HG03095 (cell line): ENCODE measurements around the gene MMP25.
"Not testable (repeated sequence)": the region's sequence is repeated elsewhere in the genome, so short reads cannot be mapped to it uniquely, and the experiment has no call there.

ENCODE experiments used
- ATAC-seq: cut with Tn5 transposase; IDR thresholded peaks from one replicate; pipeline ENCODE4 v1.9.1; 2021; ENCODE audit warnings: moderate library complexity; ENCODE audit not compliant: unreplicated experiment

Gene MMP25

GRCh38 chr16:3028716-3029319 lies 17.5 kb upstream of the MMP25 start:
- no peak for ATAC-seq

DNA sequence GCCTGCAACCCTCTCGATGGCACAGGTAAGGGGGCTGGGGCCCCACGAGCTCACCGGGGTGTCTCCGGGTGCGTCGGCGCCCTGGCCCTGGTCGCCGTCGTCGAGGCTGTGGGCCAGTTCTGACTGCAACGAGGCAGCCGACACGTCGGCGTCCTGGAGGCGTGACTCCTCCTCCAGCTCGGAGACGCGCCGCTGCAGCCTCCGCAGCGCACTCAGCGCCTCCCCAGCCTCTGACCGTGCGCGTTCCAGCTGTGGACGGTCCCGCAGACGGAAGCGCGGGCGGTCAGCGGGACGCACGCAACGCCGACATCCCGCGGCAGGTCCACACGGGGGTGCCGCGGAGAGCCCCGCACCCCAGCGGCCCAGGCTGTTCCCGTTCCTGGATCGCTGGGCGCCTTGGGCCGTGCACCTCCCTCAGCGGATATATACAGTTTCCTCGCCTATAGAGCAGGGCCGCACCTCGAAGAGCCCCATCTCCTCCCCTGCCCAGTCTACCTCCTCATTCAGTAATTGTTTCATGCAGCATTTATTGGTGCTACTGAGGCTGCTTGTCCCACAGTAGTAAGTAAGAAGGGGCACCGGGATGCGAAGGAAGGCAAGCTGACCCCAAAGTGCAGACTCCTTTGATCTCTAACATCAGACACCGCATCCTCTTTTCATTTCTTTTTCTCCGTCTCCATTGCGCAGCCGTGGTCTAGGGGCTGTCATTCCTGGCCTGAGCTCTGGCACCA lies 16.7 kb upstream of the MMP25 start:
- ATAC-seq = no peak

- ATAC-seq = no peak
These were observed 15.8 kb upstream of the MMP25 start for GRCh38 chr16:3030222-3031212.

GRCh38 chr16:3032624-3033023 lies 13.7 kb upstream of the MMP25 start:
- no peak for ATAC-seq

GRCh38 chr16:3035289-3035971 lies 10.9 kb upstream of the MMP25 start:
- no peak for ATAC-seq

- no peak for ATAC-seq
These were observed 10.2 kb upstream of the MMP25 start for GRCh38 chr16:3035972-3036725.

- no peak for ATAC-seq
These were observed 9.5 kb upstream of the MMP25 start, which contains the start of gene BICDL2 for GRCh38 chr16:3036726-3037315. BICDL2 (minus strand) TSS chr16:3036944; CDS start chr16:3035496, 1,448 bp downstream.

DNA sequence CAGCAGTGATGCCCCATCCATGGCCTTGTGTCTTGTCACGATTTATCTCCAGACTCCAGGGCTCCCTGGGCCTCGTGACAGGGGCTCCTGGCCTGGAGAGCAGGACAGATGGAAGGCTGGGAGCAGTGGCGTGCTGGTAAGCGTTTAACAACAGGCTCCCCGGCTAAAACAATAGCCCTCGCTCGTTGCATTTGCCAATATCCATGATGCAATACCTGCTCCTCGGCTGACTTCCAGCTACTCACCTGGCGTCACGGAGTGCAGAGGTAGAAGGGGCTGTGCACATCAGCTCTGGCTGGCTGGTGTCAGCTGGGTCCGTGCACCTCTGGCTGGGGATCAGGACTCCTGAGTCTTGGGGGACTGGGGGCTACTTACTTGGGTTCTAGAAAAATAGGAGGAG lies 8.1 kb upstream of the MMP25 start:
- no peak for ATAC-seq

DNA sequence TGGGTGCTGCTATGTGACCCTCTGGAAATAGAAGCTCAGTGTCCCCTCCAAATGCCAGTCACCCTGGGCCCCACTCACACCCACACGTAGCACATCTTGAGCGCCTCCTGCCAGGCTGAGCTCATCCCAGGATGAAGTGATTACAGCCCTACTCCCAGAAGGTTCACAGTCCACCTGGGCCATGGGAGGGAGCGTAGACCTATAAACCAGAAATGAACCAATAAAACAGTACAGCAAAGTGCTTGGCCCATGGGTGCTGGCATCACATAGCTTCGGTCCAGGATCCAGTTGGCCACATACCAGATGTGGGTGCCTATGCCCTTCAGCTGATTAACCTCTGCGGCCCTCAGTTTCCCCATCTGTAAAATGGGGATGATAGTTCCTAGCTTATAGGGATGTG lies 7.5 kb upstream of the MMP25 start:
- no peak for ATAC-seq

GRCh38 chr16:3042376-3042775 lies 4.0 kb upstream of the MMP25 start:
- no peak for ATAC-seq

- no peak for ATAC-seq
These were observed 1.7 kb upstream of the MMP25 start for GRCh38 chr16:3044708-3045107.

DNA sequence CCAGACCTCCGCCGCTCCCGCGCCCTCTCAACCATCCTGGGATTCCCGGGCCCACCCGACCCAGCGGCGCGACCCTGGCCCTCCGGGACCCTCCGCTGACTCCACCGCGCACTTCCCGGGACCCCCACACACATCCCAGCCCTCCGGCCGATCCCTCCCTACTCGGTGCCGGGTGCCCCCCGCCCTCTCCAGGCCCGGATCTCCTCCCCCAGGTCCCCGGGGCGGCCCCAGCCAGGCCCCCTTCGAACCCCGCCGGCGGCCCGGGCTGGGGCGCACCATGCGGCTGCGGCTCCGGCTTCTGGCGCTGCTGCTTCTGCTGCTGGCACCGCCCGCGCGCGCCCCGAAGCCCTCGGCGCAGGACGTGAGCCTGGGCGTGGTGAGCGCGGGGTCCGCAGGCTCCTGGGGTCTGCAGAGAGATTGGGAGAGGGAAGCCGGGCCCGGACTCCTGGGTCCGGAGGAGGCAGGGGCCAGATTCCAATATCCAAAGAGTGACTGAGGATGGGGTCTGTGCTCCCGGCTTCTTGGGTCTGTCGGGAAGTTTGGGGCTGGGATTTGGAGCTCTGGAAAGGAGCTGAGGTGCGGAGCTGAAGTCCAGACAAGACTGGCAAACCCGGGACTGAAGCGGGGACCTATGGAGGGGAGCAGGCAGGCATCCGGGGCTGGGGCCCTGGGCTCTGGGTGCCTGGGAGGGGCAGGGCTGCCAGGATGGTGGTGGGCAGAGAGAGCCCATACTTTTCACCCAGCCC lies 453 bp downstream of the MMP25 start:
- ATAC-seq = no peak

DNA sequence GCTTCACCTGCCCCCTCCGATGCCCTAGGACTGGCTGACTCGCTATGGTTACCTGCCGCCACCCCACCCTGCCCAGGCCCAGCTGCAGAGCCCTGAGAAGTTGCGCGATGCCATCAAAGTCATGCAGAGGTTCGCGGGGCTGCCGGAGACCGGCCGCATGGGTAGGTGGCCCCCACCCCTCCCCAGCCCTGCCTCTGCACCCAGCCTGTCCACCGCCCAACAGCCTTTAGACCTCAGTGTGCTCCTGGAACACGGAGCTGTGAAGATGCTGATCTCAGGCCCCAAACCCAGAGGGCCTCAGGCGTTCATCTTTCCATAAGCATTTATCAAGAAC lies 993 bp downstream of the MMP25 start:
- no peak for ATAC-seq

DNA sequence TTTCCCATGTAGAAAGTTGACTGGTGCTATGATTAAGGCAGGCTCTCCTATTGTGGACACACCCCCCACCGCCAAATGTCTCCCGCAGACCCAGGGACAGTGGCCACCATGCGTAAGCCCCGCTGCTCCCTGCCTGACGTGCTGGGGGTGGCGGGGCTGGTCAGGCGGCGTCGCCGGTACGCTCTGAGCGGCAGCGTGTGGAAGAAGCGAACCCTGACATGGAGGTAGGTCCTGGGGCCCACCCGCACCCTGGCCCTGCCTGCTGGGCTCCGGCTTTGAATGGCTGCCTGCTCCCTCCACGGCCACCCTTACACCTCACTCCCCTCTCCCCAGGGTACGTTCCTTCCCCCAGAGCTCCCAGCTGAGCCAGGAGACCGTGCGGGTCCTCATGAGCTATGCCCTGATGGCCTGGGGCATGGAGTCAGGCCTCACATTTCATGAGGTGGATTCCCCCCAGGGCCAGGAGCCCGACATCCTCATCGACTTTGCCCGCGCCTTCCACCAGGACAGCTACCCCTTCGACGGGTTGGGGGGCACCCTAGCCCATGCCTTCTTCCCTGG lies 3.6 kb downstream of the MMP25 start:
- no peak for ATAC-seq

DNA sequence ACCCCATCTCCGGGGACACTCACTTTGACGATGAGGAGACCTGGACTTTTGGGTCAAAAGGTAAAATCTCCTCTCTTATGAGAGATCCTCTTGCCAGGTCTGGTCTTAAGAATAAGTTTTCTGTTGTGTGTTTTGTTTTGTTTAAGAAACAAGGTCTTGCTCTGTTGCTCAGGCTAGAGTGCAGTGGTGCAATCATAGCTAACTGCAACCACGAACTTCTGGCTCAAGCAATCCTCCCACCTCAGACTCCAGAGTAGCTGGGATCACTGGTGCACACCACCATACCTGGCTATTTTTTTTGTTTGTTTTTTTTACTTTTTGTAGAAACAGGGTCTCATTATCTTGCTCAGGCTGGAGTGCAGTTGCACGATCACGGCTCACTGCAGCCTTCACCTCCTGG lies 4.1 kb downstream of the MMP25 start:
- ATAC-seq = no peak

- ATAC-seq = no peak
These were observed 4.6 kb downstream of the MMP25 start for GRCh38 chr16:3051009-3051408.

DNA sequence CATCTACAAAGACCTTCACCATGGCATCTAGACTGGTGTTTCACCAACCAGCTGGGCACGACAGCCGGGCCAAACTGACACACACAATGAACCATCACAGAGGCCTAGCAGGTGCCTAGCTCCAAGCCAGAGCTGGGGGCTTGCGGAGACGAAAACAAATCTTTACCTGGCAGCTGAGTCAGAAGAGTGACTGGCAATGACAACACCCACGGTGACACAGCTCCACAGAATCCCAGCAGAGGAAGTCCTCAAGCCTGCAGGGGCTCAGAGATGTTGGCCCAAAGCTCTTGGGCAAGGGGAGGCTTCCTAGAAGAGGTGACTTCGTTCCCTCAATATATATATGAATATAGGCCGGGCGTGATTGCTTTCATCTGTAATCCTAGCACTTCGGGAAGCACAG lies 5.1 kb downstream of the MMP25 start:
- no peak for ATAC-seq

- ATAC-seq = not testable (repeated sequence)
These were observed 6.4 kb downstream of the MMP25 start for GRCh38 chr16:3052571-3053329.
